Type B pancreatic cell (in vitro differentiated cells): ENCODE results near the gene TPI1. TPM values are rescaled to one million over a fixed set of nuclear protein-coding genes. Genes with fewer than 3 reads are reported as not detected.

ENCODE experiments used
- DNase-seq: peaks from one replicate; pipeline ENCODE4 v3.0.0; 2021; ENCODE audit warnings: mixed read lengths; ENCODE audit not compliant: unreplicated experiment; ENCODE audit errors: extremely low spot score
- H3K27ac Mint-ChIP-seq: 2 replicates; pipeline ENCODE4 v1.8.0; 2021; ENCODE audit warnings: mild to moderate bottlenecking, mixed read lengths
- H3K27me3 Mint-ChIP-seq: 2 replicates; pipeline ENCODE4 v1.8.0; 2021; ENCODE audit warnings: mixed read lengths
- H3K36me3 Mint-ChIP-seq: 2 replicates; pipeline ENCODE4 v1.8.0; 2021; ENCODE audit warnings: mixed read lengths
- H3K4me1 Mint-ChIP-seq: one replicate; pipeline ENCODE4 v1.8.0; 2021; ENCODE audit warnings: mixed read lengths; ENCODE audit not compliant: unreplicated experiment
- H3K4me3 Mint-ChIP-seq: 2 replicates; pipeline ENCODE4 v1.8.0; 2021; ENCODE audit warnings: mild to moderate bottlenecking, mixed read lengths
- H3K9me3 Mint-ChIP-seq: 2 replicates; pipeline ENCODE4 v1.8.0; 2021; ENCODE audit warnings: mixed read lengths
- total RNA-seq: library from RNA; stranded (reverse); gene quantifications from 2 replicates; pipeline ENCODE4 v1.2.1, GENCODE V29; 2021; ENCODE audit warnings: low replicate concordance
- TF ChIP-seq, protein P1 (sequence below): fragments of 200-600 bp; sonication (generic); conservative IDR thresholded peaks from 2 replicates; pipeline ENCODE4 v1.5.0; 2021; ENCODE audit warnings: antibody characterized with exemption, mild to moderate bottlenecking

The TPI1 gene
- total RNA-seq, 1 donor from 2014 or later: 565 TPM

DNA sequence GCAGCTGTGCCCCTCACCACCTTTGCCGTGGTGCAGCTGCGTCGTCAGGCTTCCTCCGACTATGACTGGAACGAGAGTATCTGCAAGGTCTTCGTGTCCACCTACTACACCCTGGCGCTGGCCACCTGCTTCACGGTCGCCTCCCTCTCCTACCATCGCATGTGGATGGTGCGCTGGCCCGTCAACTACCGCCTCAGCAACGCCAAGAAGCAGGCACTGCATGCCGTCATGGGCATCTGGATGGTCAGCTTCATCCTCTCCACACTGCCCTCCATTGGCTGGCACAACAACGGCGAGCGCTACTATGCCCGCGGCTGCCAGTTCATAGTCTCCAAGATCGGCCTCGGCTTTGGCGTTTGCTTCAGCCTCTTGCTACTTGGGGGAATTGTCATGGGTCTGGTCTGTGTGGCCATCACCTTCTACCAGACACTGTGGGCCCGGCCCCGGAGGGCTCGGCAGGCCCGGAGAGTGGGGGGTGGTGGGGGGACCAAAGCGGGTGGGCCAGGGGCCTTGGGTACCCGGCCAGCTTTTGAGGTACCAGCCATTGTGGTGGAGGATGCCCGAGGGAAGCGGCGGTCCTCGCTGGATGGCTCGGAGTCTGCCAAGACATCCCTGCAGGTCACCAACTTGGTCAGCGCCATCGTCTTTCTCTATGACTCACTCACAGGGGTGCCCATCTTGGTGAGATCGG, 43.1 kb upstream of the TPI1 start:
- Mint-ChIP-seq H3K27me3 (peaks cover 54% of the 10 kb centered on the region), H3K27ac (no peak overlapping the region), H3K4me1 (peaks cover 48% of the 10 kb centered on the region), H3K4me3 (peak overlapping the region; percentile 78), H3K36me3 (peaks cover 4% of the 10 kb centered on the region), H3K9me3 (no peaks in the 10 kb centered on the region)
- no peak for DNase-seq
- TF ChIP-seq, protein P1, sequence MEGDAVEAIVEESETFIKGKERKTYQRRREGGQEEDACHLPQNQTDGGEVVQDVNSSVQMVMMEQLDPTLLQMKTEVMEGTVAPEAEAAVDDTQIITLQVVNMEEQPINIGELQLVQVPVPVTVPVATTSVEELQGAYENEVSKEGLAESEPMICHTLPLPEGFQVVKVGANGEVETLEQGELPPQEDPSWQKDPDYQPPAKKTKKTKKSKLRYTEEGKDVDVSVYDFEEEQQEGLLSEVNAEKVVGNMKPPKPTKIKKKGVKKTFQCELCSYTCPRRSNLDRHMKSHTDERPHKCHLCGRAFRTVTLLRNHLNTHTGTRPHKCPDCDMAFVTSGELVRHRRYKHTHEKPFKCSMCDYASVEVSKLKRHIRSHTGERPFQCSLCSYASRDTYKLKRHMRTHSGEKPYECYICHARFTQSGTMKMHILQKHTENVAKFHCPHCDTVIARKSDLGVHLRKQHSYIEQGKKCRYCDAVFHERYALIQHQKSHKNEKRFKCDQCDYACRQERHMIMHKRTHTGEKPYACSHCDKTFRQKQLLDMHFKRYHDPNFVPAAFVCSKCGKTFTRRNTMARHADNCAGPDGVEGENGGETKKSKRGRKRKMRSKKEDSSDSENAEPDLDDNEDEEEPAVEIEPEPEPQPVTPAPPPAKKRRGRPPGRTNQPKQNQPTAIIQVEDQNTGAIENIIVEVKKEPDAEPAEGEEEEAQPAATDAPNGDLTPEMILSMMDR: no peak

DNA sequence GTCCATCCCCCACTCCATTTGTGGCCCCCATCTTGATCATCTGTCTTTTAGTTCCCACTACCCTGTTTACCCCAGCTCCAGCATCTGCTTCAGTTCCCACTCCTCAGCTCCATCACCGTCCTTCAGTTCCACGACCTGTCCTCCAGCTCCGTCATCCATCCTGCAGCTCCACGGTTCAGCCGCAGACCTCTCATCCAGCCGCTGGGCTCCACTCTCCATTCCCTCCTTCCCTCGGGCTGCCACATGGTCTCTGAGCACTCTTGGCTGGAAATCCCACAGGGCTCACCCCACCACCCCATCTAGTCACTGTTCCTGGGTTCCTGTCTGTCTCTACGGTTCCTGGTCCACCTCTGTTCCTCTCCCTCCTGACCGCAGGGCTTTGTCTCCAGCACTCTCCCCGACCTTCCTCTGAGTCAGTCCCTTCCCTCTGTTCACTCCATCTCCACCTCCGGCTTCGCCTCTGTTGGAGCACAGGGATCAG, 42.4 kb upstream of the TPI1 start:
- Mint-ChIP-seq H3K4me1 (peaks cover 41% of the 10 kb centered on the region), H3K27me3 (peaks cover 54% of the 10 kb centered on the region), H3K4me3 (peak overlapping the region; percentile 78), H3K36me3 (peaks cover 4% of the 10 kb centered on the region), H3K27ac (peak overlapping the region; percentile 61), H3K9me3 (no peaks in the 10 kb centered on the region)
- TF ChIP-seq, protein P1: no peak
- DNase-seq: no peak

DNA sequence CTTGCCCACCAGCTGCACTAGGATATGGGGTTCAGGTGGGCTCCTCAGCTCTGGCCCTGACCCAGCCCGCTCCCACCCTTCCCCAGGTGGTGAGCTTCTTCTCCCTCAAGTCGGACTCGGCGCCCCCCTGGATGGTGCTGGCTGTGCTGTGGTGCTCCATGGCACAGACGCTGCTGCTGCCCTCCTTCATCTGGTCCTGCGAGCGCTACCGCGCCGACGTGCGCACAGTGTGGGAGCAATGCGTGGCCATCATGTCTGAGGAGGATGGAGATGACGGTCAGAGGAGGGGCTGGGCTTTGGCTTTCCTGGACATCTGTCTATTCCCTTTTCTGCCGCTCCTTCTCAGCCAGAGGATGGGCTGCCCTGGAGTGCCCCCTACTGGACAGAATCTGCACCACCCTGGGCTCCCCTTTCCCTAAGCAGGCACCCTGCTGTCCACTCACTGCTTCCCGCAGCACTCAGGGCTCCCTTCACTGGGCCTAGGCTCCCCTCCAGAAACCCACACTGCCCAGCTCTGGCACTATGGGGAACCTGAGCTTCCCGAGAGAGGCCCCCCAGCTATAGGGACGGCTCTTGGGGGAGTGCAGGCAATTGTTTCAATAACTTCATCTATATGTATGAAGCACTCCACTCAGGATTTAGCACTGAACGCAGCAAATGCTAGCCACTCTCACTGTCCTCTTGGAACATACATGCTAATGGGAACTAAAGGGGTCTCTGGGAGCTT, 41.8 kb upstream of the TPI1 start:
- DNase-seq: peak; percentile 91
- H3K27me3 Mint-ChIP-seq: peaks cover 52% of the 10 kb centered on the region
- H3K27ac Mint-ChIP-seq: peak overlapping the region; percentile 61
- H3K36me3 Mint-ChIP-seq: peaks cover 4% of the 10 kb centered on the region
- no peaks in the 10 kb centered on the region for H3K9me3 Mint-ChIP-seq
- peak overlapping the region; percentile 78 for H3K4me3 Mint-ChIP-seq
- TF ChIP-seq, protein P1: peak; percentile 96
- peaks cover 35% of the 10 kb centered on the region for H3K4me1 Mint-ChIP-seq

DNA sequence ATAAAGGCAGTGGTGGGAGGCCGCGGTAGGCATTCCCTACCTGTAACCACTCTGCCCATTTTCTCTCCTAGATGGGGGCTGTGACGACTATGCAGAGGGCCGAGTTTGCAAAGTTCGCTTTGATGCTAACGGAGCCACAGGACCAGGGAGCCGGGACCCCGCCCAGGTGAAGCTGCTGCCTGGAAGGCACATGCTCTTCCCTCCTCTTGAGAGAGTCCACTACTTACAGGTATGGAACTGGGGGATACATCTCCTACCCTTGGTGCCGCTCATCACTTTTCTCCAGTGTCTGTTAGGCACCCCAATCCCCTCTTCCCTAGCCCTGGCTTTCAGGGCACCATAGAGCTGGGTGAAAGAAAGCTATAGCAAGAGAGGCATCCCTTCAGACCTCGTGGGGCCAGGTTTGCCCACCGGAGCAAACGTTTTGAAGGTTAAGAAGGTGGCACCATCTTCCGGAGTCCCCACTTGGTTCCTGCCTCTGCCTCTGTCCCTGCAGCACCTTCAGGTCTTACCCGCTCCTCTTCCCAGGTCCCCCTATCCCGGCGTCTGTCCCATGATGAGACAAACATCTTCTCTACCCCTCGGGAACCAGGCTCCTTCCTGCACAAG, 41.1 kb upstream of the TPI1 start:
- H3K36me3 Mint-ChIP-seq: peaks cover 9% of the 10 kb centered on the region
- H3K4me1 Mint-ChIP-seq: peaks cover 29% of the 10 kb centered on the region
- DNase-seq: no peak
- TF ChIP-seq, protein P1: no peak
- H3K27me3 Mint-ChIP-seq: peaks cover 45% of the 10 kb centered on the region
- peak overlapping the region; percentile 78 for H3K4me3 Mint-ChIP-seq
- no peaks in the 10 kb centered on the region for H3K9me3 Mint-ChIP-seq
- no peak overlapping the region for H3K27ac Mint-ChIP-seq

DNA sequence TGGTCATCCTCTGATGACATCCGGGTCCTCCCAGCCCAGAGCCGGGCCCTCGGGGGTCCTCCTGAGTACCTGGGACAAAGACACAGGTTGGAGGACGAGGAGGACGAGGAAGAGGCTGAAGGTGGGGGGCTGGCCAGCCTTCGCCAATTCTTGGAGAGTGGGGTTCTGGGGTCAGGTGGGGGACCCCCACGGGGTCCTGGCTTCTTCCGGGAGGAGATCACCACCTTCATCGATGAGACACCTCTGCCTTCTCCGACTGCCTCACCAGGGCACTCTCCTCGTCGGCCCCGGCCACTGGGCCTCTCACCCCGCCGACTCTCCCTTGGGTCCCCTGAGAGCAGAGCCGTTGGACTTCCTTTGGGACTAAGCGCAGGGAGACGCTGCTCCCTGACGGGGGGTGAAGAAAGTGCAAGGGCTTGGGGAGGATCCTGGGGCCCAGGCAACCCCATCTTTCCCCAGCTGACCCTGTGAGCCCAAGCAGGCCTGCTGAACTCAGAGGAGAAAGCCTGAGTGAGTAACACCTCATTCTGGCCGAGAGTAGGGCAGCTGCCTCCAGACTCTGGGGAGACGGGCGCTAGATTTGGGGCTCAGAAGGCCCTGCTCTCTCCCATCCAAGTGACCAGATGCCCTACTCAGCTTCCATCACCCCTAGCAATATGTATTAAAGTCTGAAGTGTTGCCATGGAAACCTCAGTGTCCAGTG, 40.4 kb upstream of the TPI1 start:
- no peak for DNase-seq
- Mint-ChIP-seq H3K9me3 (no peaks in the 10 kb centered on the region), H3K4me3 (peak overlapping the region; percentile 90), H3K27ac (peak overlapping the region; percentile 79), H3K27me3 (peaks cover 43% of the 10 kb centered on the region), H3K36me3 (peaks cover 10% of the 10 kb centered on the region), H3K4me1 (peaks cover 28% of the 10 kb centered on the region)
- TF ChIP-seq, protein P1: no peak
